MCF 10A (cell line): Measurements from ENCODE around the gene PSORS1C1. TPM values are rescaled to one million over a fixed set of nuclear protein-coding genes. Genes with fewer than 3 reads are reported as not detected.

Experiments
- BruUV-seq: library from RNA; stranded (reverse); fragments of 400-500 nt; replicated peaks from 2 replicates; lab custom pipeline; 2021; lab: Mats Ljungman, UMichigan
- CTCF ChIA-PET: fragments of 300-600 bp; sonication (Branson Sonifier 250); formaldehyde crosslinking; extraction: SDS; loops from one replicate; lab custom pipeline; 2021; ENCODE audit warnings: antibody characterized with exemption, inconsistent platforms; lab: Yijun Ruan, JAX
- POLR2A ChIA-PET: fragments of 300-600, 350-650 bp; sonication (Branson Sonifier 250); formaldehyde crosslinking; extraction: SDS; loops from one replicate; lab custom pipeline; 2020; ENCODE audit warnings: antibody characterized with exemption, inconsistent platforms; lab: Yijun Ruan, JAX
- DNase-seq: peaks from one replicate; pipeline ENCODE4 v3.0.0-alpha.2; 2018; ENCODE audit not compliant: unreplicated experiment
- H3K27ac Mint-ChIP-seq: one replicate; pipeline ENCODE4 v1.8.0; 2022; ENCODE audit warnings: mild to moderate bottlenecking, low read depth, mixed read lengths; ENCODE audit not compliant: unreplicated experiment
- H3K27me3 Mint-ChIP-seq: one replicate; pipeline ENCODE4 v1.8.0; 2022; ENCODE audit warnings: mixed read lengths; ENCODE audit not compliant: insufficient read depth, unreplicated experiment
- H3K36me3 Mint-ChIP-seq: one replicate; pipeline ENCODE4 v1.8.0; 2022; ENCODE audit warnings: mild to moderate bottlenecking, moderate library complexity, mixed read lengths; ENCODE audit not compliant: insufficient read depth, unreplicated experiment
- H3K4me1 Mint-ChIP-seq: one replicate; pipeline ENCODE4 v1.8.0; 2022; ENCODE audit warnings: mixed read lengths; ENCODE audit not compliant: insufficient read depth, unreplicated experiment
- H3K4me3 Mint-ChIP-seq: one replicate; pipeline ENCODE4 v1.8.0; 2022; ENCODE audit warnings: mild to moderate bottlenecking, moderate library complexity, mixed read lengths; ENCODE audit not compliant: unreplicated experiment
- H3K9me3 Mint-ChIP-seq: one replicate; pipeline ENCODE4 v1.8.0; 2022; ENCODE audit warnings: mixed read lengths; ENCODE audit not compliant: unreplicated experiment
- CTCF ChIP-seq: fragments of 200-600 bp; IDR thresholded peaks from one replicate; pipeline ENCODE4 v1.8.0; 2022; ENCODE audit warnings: antibody characterized with exemption, mild to moderate bottlenecking; ENCODE audit not compliant: unreplicated experiment
- intact Hi-C: fragments of 100-400 bp; cut with micrococcal nuclease; formaldehyde crosslinking; loops from 2 replicates; pipeline ENCODE4 v1.14.1; 2022
- total RNA-seq: library from RNA; stranded (reverse); gene quantifications from 2 replicates; pipeline ENCODE4 v1.2.3, GENCODE V29; 2022

PSORS1C1 gene
- total RNA-seq, 1 experiment from 2014 or later: 7.7 TPM

GRCh38 chr6:31139599-31139998 lies 25.0 kb downstream of the PSORS1C1 start:
- intact Hi-C loops: no loop called here

GRCh38 chr6:31140643-31141042 lies 26.0 kb downstream of the PSORS1C1 start:
- no peak overlapping the region for H3K4me3 Mint-ChIP-seq
- no TSS peak for BruUV-seq

More at GRCh38 chr6:31139599-31139998, 25.0 kb downstream of the PSORS1C1 start:
- ChIA-PET POLR2A (interaction anchor here (0.8 to 2.1 kb wide), 3 partner anchors 19 to 57 kb away, joined by 3 to 8 read pairs (median 4); partner anchors contain the start of gene TCF19), CTCF (interaction anchor here (1.6 to 3.2 kb wide), 4 partner anchors 10 to 228 kb away, joined by 14 to 30 read pairs (median 20); no protein-coding TSS in a partner anchor)
- H3K4me1 Mint-ChIP-seq: peaks cover 15% of the 10 kb centered on the region
- H3K27ac Mint-ChIP-seq: no peak overlapping the region
- H3K27me3 Mint-ChIP-seq: no peaks in the 10 kb centered on the region
- no peak for TF ChIP-seq CTCF
- H3K36me3 Mint-ChIP-seq: peaks cover 16% of the 10 kb centered on the region
- no peaks in the 10 kb centered on the region for H3K9me3 Mint-ChIP-seq
- H3K4me3 Mint-ChIP-seq: no peak overlapping the region
- DNase-seq: no peak
- no TSS peak for BruUV-seq

GRCh38 chr6:31142361-31142761 lies 27.8 kb downstream of the PSORS1C1 start:
- intact Hi-C loops: no loop called here
- no peak for TF ChIP-seq CTCF
- Mint-ChIP-seq H3K4me1 (peaks cover 14% of the 10 kb centered on the region), H3K36me3 (peaks cover 26% of the 10 kb centered on the region), H3K4me3 (no peak overlapping the region), H3K27ac (no peak overlapping the region), H3K27me3 (no peaks in the 10 kb centered on the region), H3K9me3 (no peaks in the 10 kb centered on the region)
- ChIA-PET CTCF (interaction anchor here (0.6 to 1.7 kb wide), 3 partner anchors 49 to 224 kb away, joined by 3 to 5 read pairs (median 3); no protein-coding TSS in a partner anchor), POLR2A (no interaction called here)
- DNase-seq: no peak
- BruUV-seq: TSS peak; percentile 43

More at GRCh38 chr6:31140643-31141042, 26.0 kb downstream of the PSORS1C1 start:
- no peak overlapping the region for H3K27ac Mint-ChIP-seq
- ChIA-PET POLR2A (no interaction called here), CTCF (interaction anchor here (0.8 to 2.8 kb wide), 5 partner anchors 9 to 227 kb away, joined by 4 to 24 read pairs (median 5); partner anchors contain the start of gene PSORS1C1)
- peaks cover 15% of the 10 kb centered on the region for H3K4me1 Mint-ChIP-seq
- no peaks in the 10 kb centered on the region for H3K27me3 Mint-ChIP-seq
- intact Hi-C loops: no loop called here
- H3K36me3 Mint-ChIP-seq: peaks cover 21% of the 10 kb centered on the region
- TF ChIP-seq CTCF: no peak
- no peaks in the 10 kb centered on the region for H3K9me3 Mint-ChIP-seq
- DNase-seq: no peak

GRCh38 chr6:31143148-31143547 lies 28.5 kb downstream of the PSORS1C1 start:
- no peak for TF ChIP-seq CTCF
- no peak for DNase-seq
- peaks cover 26% of the 10 kb centered on the region for H3K36me3 Mint-ChIP-seq
- peaks cover 8% of the 10 kb centered on the region for H3K4me1 Mint-ChIP-seq
- CTCF ChIA-PET: interaction anchor here (0.6 to 1.7 kb wide), 2 partner anchors 83 to 223 kb away, joined by 3 to 5 read pairs; no protein-coding TSS in a partner anchor
- H3K27ac Mint-ChIP-seq: no peak overlapping the region
- intact Hi-C loops: no loop called here
- no peaks in the 10 kb centered on the region for H3K9me3 Mint-ChIP-seq
- H3K4me3 Mint-ChIP-seq: no peak overlapping the region
- H3K27me3 Mint-ChIP-seq: no peaks in the 10 kb centered on the region
- no TSS peak for BruUV-seq
- POLR2A ChIA-PET: interaction anchor here (0.7 kb wide), 1 partner anchor 391 kb away, joined by 3 read pairs; no protein-coding TSS in a partner anchor
